Measurements from ENCODE around the gene CAPN11. TPM values are rescaled to one million over a fixed set of nuclear protein-coding genes. Genes with fewer than 3 reads are reported as not detected.

CAPN11 gene
- total RNA-seq, 1 experiment from 2014 or later: not detected

DNA sequence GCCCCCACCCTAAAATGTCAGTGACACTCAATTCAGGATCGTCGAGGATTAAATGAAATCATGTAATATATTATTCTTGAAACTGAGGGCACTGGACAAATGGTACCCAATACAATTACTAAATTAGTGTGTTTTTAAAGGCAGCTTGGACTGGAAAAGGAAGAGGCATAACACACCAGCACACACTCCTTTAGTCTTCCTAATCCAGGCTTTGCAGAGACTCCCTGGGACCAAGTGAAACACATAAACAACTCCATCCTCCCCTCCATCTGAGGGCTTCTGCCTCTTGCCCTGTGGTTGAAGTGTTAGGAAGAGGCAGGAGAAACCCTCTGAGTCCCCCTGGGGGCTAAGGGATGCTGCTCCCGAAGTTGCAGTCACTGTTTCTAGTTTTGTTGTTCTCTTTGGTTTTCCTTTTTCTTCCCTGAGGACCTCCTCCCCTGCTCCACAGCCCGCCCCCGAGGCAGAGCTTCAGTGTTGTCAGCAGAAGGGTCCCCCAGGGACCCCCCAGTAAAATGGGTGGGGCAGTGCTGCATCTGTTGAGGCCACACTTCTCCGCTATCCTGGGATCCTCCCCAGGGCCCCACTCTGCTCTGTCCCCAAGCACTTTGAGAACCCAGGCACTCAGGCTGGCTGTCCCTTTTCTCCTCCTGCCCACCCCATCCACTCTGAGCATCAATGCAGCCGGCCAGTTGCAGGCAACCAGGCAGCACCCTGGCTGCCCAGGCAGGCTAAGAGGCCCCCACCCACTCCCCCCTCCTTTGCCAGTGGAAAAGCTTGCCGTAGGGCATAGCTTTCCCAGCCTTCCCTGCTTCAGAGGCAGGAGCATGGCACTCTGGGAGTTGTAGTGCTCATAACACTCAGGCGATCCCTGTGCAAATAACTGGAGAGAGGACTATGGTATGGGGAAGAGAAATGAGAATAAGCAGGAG is 25.4 kb upstream of the CAPN11 start:
- no peak overlapping the region for H2AFZ ChIP-seq (ENCODE audit: low read depth, low read length, poor library complexity, severe bottlenecking)
- CTCF ChIA-PET: interaction anchor here (1.0 kb wide), 1 partner anchor 124 kb away, joined by 3 read pairs; no protein-coding TSS in a partner anchor

DNA sequence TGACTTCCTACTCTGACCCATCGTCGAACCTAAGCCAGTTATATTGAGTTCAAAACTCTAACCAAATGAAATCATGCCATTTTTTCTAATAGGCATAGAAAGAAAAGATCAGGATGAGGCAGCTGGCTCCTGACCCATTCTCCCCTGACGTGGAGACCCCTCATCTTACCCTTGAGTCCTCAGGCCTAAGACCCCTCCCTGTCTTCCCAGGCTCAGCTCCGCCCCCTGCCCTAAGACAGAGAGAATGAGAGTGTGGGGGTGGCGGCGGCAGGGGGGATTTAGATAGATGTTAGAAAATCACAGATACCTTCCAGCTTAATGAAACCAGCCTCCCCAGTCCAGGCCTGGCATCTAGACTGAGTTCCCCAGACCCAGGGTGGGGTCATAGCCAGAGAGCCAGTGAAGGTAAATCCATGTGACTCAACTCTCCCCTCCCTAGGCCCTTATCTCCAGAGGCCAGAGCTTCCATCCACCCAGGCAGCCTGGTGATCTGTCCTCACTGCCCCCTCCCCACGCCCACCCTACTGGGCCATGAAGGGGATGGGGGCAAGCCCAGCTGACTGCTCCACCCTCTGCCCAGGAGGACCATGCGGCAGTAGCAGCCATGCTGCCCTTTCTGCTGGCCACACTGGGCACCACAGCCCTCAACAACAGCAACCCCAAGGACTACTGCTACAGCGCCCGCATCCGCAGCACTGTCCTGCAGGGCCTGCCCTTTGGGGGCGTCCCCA is 24.5 kb upstream of the CAPN11 start:
- Histone ChIP-seq H4K20me1 (ENCODE audit: insufficient read depth) (no peaks in the 10 kb centered on the region), H3K9me2 (ENCODE audit: insufficient read depth) (no peaks in the 10 kb centered on the region), H3K27ac (ENCODE audit: low read depth, low read length) (no peak overlapping the region), H3K27me3 (ENCODE audit: insufficient read depth, low read length) (no peaks in the 10 kb centered on the region), H3K79me2 (ENCODE audit: insufficient read depth, low read length) (peaks cover 16% of the 10 kb centered on the region), H3K9ac (ENCODE audit: low read length) (no peak overlapping the region), H3K4me3 (replicated peaks in 1 of 2; ENCODE audit: low read depth in 1 of 2, low read length in 2 of 2) (no peak overlapping the region), H3K4me2 (ENCODE audit: low read length) (peak overlapping the region; percentile 35; the same call in 1 of the 2 replicates), H3K36me3 (ENCODE audit: control insufficient read depth in 1 of 2, insufficient read depth in 2 of 2, low read length in 2 of 2) (peaks cover 0 to 7% of the 10 kb centered on the region in 2 experiments; a peak in 3 of 4 replicates), H3K4me1 (ENCODE audit: control insufficient read depth in 1 of 2, insufficient read depth in 2 of 2, low read length in 2 of 2) (peaks cover 8 to 17% of the 10 kb centered on the region in 2 experiments; a peak in 3 of 4 replicates), H2AFZ (ENCODE audit: low read depth, low read length, poor library complexity, severe bottlenecking) (no peak overlapping the region), H3K9me3 (ENCODE audit: control insufficient read depth in 1 of 2, insufficient read depth in 1 of 2, low read depth in 1 of 2, low read length in 2 of 2) (no peaks in the 10 kb centered on the region)
- no peak for DNase-seq (ENCODE audit: low read depth, low spot score)
- intact Hi-C loops (cut with micrococcal nuclease): no loop called here
- ATAC-seq: no peak
- BruUV-seq (replicated peaks): no TSS peak
- RAD21 ChIA-PET (ENCODE audit: low non-redundant PET in 1 of 2, low total read pairs in 2 of 2, uncharacterized antibody in 2 of 2, unreplicated experiment in 2 of 2): no interaction called here
- CTCF ChIA-PET: interaction anchor here (1.0 kb wide), 1 partner anchor 123 kb away, joined by 3 read pairs; no protein-coding TSS in a partner anchor
- POLR2A ChIA-PET: no interaction called here
- TF ChIP-seq SP1 (IDR thresholded peaks at IDR 0.05; ENCODE audit: low read depth): no peak
- TF ChIP-seq, protein P1, sequence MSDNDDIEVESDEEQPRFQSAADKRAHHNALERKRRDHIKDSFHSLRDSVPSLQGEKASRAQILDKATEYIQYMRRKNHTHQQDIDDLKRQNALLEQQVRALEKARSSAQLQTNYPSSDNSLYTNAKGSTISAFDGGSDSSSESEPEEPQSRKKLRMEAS (IDR thresholded peaks at IDR 0.05): no peak
- TF ChIP-seq ZNF274 (IDR thresholded peaks at IDR 0.05; ENCODE audit: low read depth, low read length): no peak
- TF ChIP-seq CEBPB (IDR thresholded peaks at IDR 0.05; ENCODE audit: low read depth): no peak
- no peak for TF ChIP-seq POLR2AphosphoS5 (IDR thresholded peaks at IDR 0.05; ENCODE audit: low read depth, low read length)
- TF ChIP-seq POLR2A (IDR thresholded peaks at IDR 0.05; ENCODE audit: borderline replicate concordance, extremely low read depth, insufficient read depth, insufficient read length): no peak
- no peak for TF ChIP-seq EGR1 (IDR thresholded peaks at IDR 0.05; ENCODE audit: low read depth)
- no peak for TF ChIP-seq SRF (IDR thresholded peaks at IDR 0.05; ENCODE audit: low read depth)
- TF ChIP-seq, protein P2, sequence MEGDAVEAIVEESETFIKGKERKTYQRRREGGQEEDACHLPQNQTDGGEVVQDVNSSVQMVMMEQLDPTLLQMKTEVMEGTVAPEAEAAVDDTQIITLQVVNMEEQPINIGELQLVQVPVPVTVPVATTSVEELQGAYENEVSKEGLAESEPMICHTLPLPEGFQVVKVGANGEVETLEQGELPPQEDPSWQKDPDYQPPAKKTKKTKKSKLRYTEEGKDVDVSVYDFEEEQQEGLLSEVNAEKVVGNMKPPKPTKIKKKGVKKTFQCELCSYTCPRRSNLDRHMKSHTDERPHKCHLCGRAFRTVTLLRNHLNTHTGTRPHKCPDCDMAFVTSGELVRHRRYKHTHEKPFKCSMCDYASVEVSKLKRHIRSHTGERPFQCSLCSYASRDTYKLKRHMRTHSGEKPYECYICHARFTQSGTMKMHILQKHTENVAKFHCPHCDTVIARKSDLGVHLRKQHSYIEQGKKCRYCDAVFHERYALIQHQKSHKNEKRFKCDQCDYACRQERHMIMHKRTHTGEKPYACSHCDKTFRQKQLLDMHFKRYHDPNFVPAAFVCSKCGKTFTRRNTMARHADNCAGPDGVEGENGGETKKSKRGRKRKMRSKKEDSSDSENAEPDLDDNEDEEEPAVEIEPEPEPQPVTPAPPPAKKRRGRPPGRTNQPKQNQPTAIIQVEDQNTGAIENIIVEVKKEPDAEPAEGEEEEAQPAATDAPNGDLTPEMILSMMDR (IDR thresholded peaks at IDR 0.05 in 2 of 3, conservative IDR thresholded peaks at IDR 0.05 in 1 of 3; ENCODE audit: borderline replicate concordance in 1 of 3, insufficient read depth in 1 of 3, low read depth in 2 of 3, low read length in 2 of 3): no peak
- no peak for TF ChIP-seq RAD21 (IDR thresholded peaks at IDR 0.05; ENCODE audit: low read depth)
- TF ChIP-seq, protein P3, sequence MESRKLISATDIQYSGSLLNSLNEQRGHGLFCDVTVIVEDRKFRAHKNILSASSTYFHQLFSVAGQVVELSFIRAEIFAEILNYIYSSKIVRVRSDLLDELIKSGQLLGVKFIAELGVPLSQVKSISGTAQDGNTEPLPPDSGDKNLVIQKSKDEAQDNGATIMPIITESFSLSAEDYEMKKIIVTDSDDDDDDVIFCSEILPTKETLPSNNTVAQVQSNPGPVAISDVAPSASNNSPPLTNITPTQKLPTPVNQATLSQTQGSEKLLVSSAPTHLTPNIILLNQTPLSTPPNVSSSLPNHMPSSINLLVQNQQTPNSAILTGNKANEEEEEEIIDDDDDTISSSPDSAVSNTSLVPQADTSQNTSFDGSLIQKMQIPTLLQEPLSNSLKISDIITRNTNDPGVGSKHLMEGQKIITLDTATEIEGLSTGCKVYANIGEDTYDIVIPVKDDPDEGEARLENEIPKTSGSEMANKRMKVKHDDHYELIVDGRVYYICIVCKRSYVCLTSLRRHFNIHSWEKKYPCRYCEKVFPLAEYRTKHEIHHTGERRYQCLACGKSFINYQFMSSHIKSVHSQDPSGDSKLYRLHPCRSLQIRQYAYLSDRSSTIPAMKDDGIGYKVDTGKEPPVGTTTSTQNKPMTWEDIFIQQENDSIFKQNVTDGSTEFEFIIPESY (IDR thresholded peaks at IDR 0.05; ENCODE audit: extremely low read depth, insufficient replicate concordance, low read length): no peak

More for the DNA sequence above, 25.4 kb upstream of the CAPN11 start:
- BruUV-seq (replicated peaks): no TSS peak
- peaks cover 12 to 25% of the 10 kb centered on the region in 2 experiments; a peak in 3 of 4 replicates for H3K4me1 ChIP-seq (ENCODE audit: control insufficient read depth in 1 of 2, insufficient read depth in 2 of 2, low read length in 2 of 2)
- peak; percentile 46 for TF ChIP-seq YY1 (IDR thresholded peaks at IDR 0.05; ENCODE audit: extremely low read depth, insufficient replicate concordance, low read depth, low read length)
- no peak for TF ChIP-seq ZNF274 (IDR thresholded peaks at IDR 0.05; ENCODE audit: low read depth, low read length)
- TF ChIP-seq ELF1 (IDR thresholded peaks at IDR 0.05; ENCODE audit: borderline replicate concordance, low read depth): no peak
- TF ChIP-seq SP1 (IDR thresholded peaks at IDR 0.05; ENCODE audit: low read depth): no peak
- RAD21 ChIA-PET (ENCODE audit: low non-redundant PET in 1 of 2, low total read pairs in 2 of 2, uncharacterized antibody in 2 of 2, unreplicated experiment in 2 of 2): no interaction called here
- H3K4me2 ChIP-seq (ENCODE audit: low read length): peak overlapping the region; percentile 35
- peak; percentile 15 for DNase-seq (ENCODE audit: low read depth, low spot score)
- intact Hi-C loops (cut with micrococcal nuclease): no loop called here
- no peak overlapping the region for H3K4me3 ChIP-seq (replicated peaks in 1 of 2; ENCODE audit: low read depth in 1 of 2, low read length in 2 of 2)
- H4K20me1 ChIP-seq (ENCODE audit: insufficient read depth): no peaks in the 10 kb centered on the region
- no peaks in the 10 kb centered on the region for H3K9me3 ChIP-seq (ENCODE audit: control insufficient read depth in 1 of 2, insufficient read depth in 1 of 2, low read depth in 1 of 2, low read length in 2 of 2)
- H3K9me2 ChIP-seq (ENCODE audit: insufficient read depth): no peaks in the 10 kb centered on the region
- no peak overlapping the region for H3K9ac ChIP-seq (ENCODE audit: low read length)
- H3K27ac ChIP-seq (ENCODE audit: low read depth, low read length): peak overlapping the region; percentile 19; the same call in 1 of the 2 replicates
- peaks cover 25% of the 10 kb centered on the region for H3K79me2 ChIP-seq (ENCODE audit: insufficient read depth, low read length)
- POLR2A ChIA-PET: interaction anchor here (1.5 kb wide), 1 partner anchor 90 kb away, joined by 5 read pairs; the partner anchor contains the start of gene SLC29A1
- peak; percentile 93 for ATAC-seq
- H3K36me3 ChIP-seq (ENCODE audit: control insufficient read depth in 1 of 2, insufficient read depth in 2 of 2, low read length in 2 of 2): peaks cover 0 to 2% of the 10 kb centered on the region in 2 experiments; a peak in 2 of 4 replicates
- no peaks in the 10 kb centered on the region for H3K27me3 ChIP-seq (ENCODE audit: insufficient read depth, low read length)

All from HCT116 (cell line).